SIG-M5 treated with dmso at 0.1 percent for 504 hours (cell line): ENCODE data around the gene MMP1.
A peak's percentile ranks its signal among the peaks of the same experiment; 100 is the strongest.

Experiments used
- DNase-seq: peaks from one replicate; lab custom pipeline; 2025; ENCODE audit not compliant: unreplicated experiment; lab: John Stamatoyannopoulos, UW

The MMP1 gene

DNA sequence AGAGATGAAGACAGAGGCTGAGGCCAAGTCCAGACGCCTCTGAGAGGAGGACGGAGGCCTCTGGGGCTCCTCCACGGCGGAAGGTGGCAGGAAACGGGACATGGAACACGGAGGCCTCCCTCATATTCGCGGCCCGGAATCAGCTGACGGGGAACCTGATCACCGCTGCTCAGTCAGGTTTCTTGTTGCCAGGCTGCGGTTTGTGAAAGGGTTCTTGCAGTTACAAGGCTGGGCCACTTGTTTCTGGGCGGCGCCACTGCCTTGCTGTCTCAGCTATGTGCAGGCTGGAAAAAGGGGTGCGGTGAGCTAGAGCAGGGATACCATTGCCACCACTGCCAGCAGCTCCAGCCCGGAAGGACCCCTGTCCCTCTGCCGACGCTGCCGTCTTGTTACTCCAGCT is 10.0 kb upstream of the MMP1 start:
- no peak for DNase-seq

DNA sequence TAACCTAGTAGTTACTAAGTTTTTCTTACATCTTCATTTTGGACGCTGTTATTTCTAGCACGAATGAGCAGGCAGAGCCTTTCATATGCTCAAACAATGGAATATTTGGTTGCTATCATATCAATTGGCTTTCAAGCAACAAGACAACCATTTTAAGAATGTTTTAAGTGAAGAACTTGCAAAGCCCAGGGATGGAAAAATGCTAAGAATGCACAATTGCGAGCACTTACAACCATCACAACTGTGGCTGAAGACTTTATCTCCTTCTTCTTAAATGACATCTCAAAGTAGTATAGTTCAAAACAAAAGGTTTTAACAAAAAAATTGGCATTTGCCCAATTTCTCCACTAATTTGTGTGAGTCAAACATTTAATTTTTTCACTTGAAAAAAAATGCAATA is 8.3 kb upstream of the MMP1 start:
- DNase-seq, result no peak

DNA sequence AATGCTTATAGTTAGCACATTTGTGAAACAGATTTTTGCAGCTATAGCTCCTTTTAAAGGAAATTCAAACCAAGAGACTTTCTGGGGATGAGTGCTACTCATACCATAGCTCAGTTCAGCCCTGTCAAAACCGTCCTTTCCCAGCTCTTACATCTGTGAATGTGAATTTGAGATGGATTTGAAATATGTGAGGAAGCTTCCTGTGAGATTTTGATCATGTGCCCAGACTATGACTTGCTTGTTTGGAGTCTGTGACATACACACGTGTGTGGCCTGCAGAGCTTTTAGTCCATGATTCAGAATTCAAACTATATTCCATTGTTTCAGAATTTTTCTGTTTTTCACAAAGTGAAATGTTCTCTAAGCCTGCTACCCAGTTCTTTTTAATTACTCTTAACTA is 4.4 kb upstream of the MMP1 start:
- no peak for DNase-seq

DNA sequence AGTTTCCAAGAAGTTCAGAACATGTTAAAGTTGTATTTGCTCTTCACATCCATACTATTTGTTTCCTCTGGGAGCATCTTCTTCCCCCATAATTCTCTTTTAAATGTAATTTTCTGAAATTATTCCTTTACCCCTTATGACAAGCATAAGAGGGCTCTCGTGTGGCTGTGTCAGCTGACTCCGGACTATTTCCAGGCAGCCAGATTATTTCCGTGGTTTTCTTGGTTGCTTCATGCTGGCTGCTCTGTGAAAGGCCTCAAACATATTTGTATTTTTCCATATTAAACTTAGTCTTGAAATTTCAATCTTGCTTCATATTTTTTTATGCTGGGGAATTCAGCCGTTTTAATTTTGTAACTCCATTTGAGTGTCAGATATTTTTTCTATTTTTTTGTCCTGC is 2.8 kb upstream of the MMP1 start:
- no peak for DNase-seq

DNA sequence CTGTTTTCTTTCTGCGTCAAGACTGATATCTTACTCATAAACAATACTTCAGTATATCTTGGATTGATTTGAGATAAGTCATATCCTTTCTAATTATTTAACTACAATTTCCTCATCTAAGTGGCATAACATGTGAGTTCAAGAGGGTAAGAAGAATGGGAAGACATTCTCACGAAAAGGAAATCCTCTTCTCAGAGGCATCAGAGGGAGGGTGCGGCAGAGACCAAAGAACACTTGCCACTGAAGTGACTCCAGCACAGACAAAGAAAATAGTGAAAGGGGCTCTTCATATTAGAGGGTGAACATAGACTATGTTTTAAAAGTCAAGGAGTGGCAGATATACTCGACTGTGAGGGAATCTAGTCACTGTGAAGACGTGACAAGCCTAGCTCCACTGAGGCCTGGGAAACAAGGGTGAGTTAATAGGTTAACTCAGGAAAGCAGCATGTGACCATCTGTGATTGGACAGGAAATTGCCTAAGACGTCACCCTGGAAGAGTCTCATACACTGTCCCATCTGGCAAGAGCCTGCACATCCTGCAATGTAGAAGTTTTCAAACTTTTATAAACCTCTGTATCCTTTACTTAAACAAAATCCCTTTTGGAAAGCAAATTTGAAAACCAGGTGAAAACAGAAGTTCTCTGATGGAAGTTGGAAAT is 1.9 kb upstream of the MMP1 start:
- DNase-seq, result no peak

DNA sequence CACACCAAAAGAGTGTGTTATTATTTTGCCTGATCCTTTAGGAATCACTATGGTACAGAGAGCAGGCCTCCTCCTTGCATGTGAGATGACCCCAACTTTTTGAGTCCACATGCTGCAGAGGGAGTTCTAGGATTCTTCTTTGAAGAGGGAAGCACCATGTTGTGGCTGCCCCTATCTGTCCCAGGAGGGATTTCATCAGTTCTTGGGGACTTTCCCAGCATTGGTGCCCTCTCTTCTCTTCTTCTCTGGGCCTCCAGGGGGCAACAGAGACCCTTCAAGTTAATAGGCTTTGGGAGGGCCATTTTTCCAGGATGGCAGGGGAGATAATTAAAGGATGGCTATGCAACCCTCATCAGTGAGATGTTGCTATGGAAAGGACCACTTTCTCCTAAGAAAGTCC is 3.6 kb downstream of the MMP1 start:
- peak; percentile 24 for DNase-seq

DNA sequence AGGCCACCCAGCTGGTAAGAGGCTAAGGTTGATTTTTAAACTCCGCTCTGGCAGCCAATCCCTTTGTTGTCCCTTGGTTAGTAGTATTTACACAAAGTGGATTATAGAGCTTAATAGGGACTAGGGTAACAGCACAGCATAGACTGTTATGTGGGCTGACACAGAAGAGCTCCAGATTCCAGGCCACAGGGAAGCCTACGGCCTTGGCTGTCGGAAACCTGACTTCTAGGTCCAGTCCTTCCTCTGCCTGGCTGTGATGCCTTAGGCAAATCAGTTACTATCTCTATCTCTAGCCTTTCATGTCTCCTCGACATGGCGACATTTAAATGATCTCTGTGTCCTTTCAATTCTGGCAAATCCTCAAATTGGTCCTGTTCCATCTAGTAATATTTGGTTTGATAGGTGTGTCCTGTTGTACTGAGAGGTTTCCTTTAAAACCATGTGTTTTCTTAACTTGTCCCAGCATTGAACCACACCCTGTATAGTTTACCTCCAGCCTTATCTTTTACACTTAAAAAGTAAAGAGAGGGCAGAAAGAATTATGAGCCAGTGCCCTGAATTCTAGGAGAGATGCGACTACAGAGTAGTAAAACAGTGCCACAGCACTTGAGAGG is 4.2 kb downstream of the MMP1 start:
- DNase-seq, result no peak

DNA sequence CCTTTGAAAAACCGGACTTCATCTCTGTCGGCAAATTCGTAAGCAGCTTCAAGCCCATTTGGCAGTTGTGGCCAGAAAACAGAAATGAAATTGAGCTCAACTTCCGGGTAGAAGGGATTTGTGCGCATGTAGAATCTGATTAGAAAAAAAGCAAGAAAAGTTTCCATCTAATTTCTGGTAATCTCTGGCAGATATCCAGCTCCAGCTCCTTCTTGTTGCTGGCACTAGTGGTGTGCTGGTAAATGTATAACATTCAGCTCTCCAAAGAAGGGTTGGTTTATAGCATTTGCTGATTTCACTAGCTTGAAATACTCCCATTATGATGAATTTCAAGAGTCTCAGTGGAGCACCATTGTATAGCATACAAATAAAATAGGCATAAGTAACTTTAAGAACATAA is 5.4 kb downstream of the MMP1 start:
- DNase-seq, result no peak

DNA sequence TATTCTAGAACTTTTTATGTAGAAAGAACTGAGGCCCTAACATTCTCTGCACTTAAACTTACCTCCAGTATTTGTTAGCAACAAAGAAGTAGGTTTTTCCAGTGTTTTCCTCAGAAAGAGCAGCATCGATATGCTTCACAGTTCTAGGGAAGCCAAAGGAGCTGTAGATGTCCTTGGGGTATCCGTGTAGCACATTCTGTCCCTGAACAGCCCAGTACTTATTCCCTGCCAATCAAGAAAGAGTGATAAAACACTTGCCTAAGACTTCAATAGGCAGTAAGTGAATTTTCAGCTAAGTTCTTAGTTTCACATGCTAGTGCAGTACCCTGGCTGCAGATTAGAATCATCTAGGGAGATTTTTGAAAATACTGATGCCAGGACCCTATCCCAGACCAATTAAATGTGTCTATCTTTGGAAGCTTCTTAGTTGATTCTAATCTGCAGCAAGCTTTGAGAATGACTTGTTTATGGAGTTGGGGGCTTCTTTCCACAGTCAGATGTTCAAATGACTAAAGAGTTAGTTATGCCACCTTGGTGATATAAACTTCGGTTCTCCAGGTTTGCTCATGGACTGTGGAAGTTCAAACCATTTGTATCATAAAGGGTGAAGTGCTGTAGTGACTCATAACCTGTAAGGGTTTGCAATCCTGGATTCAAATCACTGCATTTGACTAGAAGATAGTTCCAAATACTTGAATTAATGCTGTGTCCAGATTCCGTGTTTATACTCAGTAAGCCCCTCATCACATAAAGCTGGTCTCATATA is 6.5 kb downstream of the MMP1 start:
- no peak for DNase-seq

DNA sequence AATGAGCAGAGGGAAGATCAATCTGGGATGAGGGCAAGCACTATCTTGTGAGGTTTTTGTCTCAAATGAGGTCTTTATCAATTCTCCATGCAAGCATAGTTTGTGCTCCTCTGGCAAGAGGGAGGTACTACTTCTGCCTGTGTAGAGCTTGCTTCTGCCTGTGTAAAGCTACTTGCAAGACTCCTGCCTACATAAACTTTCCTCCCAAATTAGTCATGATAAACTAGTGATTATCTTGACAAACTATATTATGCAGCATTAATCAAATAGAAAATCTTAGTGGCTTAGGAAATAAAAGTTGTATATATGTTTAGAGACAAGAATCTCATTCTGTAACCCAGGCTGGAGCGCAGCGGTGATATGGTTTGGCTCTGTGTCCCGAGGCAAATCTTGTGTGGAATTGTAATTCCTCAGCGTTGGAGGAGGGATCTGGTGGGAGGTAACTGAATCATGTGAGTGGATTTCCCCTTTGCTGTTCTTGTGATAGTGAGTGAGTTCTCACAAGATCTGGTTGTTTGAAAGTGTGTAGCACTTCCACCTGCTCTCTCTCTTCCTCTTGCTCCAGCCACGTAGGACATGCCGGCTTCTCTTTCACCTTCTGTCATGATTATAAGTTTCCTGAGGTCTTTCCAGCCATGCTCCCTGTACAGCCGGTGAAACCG is 9.5 kb downstream of the MMP1 start:
- no peak for DNase-seq

DNA sequence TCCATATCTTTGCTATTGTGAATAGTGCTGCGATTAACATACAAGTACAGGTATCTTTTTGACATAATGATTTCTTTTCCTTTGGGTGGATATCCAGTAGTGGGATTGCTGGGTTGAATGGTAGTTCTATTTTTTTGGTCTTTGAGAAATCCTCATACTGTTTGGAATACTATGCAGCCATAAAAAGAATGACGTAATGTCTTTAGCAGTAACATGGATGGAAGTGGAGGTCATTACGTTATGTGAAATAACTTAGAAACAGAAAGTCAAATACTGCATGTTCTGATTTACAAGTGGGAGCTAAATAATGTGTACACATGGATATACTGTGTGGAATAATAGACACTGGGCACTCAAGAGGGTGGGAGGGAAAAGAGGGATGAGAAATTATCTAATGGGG is 13.6 kb downstream of the MMP1 start:
- DNase-seq, result no peak

DNA sequence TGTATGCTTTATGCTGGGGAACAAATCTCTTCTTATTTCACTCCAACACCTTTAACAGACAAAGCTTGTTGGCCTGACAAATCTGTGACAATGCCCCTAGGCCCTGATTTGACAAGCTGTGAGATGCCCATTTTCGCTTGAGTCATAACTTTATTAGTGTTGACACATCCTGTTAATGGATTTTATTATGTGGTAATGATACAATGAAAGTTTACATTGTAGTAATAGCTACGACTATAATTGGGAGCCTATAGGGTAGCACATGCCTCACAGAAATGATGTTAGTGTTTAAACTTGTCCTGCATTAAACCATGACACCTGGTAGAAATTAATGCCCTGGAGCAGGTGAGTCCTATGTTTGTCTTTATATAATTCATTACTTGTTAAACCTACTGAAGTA is 14.2 kb downstream of the MMP1 start:
- no peak for DNase-seq

DNA sequence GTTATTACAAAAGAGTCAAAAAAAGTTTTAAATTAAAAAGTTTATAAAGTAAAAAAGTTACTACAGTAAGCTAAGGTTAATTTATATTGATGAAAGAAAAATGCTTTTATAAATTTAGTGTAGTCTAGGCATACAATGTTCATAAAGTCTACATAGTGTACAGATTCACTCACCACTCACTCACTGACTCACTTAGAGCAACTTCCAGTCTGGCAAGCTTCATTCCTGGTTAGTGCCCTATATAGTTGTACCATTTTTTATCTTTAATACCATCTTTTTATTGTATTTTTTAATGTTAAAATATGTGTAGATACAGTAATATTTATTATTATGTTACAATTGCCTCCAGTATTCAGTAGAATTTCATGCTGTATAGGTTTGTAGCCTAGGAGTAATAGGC is 14.9 kb downstream of the MMP1 start:
- no peak for DNase-seq

DNA sequence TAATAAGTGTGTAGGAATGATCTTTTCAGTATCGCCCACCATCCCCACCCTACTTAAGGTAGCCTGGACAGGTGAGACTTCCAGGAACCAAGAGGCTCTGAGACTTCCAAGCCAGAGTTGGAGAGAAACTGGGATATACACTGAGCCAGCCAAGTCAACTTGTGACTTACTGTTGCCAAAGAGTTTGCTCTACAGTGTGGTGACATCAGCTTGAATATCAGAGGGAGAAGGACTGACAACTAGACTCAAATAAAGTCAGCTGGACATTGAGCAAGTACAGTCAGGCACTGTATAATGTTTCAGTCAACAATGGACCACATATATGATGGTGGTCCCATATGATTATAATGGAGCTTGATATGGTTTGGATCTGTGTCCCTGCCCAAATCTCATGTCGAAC is 16.3 kb downstream of the MMP1 start:
- DNase-seq, result no peak

DNA sequence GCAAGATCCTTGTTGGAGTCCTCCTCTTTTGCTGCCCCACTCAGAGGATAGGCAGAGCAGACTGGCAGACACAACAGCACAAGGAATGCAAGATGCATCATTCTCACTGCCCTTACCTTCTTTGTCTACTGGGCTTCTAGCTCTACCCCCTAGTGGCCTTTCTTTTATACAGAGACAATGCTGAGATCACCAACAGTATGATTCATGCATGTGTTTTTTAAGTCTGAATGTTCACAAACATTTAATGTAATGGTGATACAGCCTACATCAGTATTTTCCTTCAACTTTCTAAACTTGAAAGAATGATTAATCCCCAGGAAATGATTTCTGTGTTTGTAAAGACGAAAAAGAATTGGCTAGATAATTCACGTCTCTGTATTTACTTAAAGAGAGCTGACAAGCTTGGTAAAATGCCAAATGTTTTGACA is 17.5 kb downstream of the MMP1 start, which contains the start of gene MMP10:
MMP10 (minus strand) TSS at position 138 of the 428 bp plus-strand sequence; CDS start at position 101, 37 bp downstream.
- DNase-seq, result no peak

DNA sequence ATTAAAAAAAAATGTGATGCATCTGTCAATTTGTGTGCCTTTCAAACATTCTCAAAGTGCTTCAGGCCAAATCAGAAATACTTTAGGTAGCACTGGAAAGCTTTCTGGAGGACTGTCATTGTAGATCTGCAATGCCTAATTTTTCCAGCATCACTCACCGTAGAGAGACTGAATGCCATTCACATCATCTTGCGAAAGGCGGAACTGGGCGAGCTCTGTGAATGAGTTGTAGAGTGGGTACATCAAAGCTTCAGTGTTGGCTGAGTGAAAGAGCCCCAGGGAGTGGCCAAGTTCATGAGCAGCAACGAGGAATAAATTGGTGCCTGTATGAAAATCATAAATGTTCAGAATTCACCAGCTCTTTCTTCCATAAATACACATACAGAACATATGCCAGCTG is 21.5 kb downstream of the MMP1 start:
- DNase-seq, result no peak

DNA sequence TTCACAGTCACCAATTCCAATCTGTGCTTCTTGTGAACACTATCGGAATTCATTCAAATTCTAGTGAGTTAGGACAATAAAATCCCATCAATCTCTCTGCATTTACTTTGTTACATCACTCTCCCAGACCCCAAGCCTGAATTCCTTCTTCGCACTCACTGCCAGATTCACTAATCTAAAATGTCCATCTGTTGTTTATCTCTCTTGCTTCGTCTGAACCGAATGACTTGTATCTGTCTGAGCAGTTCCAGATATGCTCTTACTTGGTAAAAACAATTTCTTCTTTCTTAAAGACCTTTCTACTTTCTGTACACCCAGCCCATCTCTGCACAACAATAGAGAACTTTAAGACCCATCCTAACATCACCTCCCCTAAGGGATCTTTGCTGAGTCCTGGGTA is 24.6 kb downstream of the MMP1 start:
- DNase-seq, result no peak

DNA sequence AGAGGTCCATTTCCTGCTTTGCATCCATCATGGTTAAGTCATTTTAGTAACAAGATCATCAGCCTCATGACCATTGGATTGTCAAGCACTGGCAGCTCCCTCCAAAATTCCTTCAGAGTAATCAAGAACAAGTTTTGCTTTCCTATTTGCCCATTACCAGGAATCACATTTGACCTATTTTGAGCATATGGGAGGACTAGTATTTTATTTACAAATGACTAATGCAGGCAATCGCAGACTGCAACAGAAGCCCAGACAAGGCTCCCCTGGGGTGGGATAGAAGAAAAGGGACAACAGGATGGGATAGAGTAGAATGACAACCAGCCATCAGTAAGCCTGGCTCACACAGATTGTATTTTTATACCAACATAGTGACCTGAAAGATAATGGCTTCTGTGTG is 26.6 kb downstream of the MMP1 start:
- DNase-seq, result no peak

DNA sequence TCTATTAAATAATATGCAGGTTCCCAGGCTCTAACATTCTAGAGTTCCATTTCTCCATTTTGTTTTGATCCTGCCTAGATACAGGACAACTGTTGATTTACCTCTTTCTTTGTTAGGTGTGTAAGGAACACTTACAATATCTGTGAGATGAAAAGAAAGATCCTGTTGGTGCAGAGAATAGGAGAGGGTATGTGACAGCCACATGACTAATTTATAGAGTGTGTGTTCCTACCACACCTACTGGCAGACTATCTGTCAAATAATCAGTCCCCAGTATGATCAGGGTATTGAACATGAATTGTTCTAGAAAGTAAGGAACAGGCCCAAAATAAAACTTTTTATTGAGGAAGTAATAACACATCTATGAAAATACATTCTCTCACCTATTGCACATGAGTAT is 27.8 kb downstream of the MMP1 start:
- DNase-seq, result no peak

DNA sequence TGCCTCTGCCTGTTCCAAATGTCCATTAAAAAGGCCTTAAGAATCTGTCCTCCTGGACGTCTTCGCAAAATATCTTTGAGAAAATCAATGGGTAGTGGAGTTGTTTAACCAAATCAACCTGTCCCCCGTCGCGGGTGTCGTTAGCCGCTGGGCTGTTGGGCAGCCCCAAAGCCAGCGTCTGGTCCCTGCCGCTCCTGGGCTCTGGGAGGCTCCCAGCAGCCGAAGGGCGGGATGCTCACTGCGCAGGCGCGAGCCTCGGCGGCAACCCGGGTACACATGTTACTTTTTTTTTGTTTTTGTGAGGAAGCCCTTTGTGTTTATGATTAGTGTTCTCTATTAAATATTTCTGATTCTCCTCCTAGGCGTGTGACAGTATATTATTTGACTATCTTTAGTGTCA is 30.2 kb downstream of the MMP1 start:
- no peak for DNase-seq

DNA sequence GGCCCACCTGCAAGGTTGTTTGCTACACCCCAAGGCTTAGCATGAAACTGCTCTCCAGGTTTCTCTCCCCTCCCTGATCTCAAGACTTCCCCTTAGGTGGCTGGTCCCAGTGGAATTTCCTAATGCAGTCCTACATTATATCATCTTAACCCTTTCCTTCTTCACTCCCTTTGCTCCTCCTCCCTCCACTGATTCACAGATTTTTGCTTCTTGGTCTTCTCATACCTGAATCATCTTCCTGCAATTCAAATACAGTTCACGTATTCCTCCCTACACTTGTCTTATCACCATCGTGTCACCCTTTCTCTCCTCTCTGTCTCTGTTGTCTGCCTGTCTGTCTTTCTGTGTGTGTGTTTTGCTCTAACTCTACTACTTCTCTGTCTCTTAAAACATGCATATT is 34.5 kb downstream of the MMP1 start:
- DNase-seq, result no peak

DNA sequence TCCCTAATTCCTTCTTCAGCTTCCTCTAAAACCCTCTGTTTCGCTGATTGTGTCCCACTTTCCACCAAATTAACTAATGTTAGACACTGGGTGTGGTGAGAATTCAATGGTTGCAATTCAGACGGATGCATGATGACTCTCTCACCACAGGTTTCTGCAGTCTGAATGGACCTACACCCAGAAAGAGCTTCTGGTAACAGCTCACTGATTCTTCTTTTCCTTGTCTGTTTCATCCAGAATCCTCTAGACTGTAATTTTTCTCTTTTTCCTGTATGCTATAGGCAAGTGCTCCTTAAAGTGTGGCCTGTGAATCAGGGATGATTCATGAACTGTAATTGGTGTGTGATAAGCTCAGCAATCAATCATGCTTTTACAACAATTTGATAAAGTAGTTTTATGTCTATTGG is 35.6 kb downstream of the MMP1 start:
- no peak for DNase-seq
